ACC112 (cell line): ENCODE results near the gene TBX10.

Experiments used
- H2AFZ ChIP-seq: fragments of 200-600 bp; sonication (generic); one replicate; pipeline ENCODE4 v1.6.0; 2017; ENCODE audit warnings: antibody characterized with exemption, low read length; ENCODE audit not compliant: unreplicated experiment
- H3K27ac ChIP-seq: fragments of 200-600 bp; sonication (generic); 2 replicates; pipeline ENCODE4 v1.5.1; 2014; ENCODE audit warnings: low read depth, mild to moderate bottlenecking, antibody characterized with exemption, low read length, moderate library complexity
- H3K27me3 ChIP-seq: fragments of 200-600 bp; sonication (generic); 2 replicates; pipeline ENCODE4 v1.6.1; 2014; ENCODE audit warnings: mild to moderate bottlenecking, antibody characterized with exemption, low read length, moderate library complexity, mixed read lengths; ENCODE audit not compliant: insufficient read depth
- H3K36me3 ChIP-seq: fragments of 200-600 bp; sonication (generic); 2 replicates; pipeline ENCODE4 v1.6.1; 2016; ENCODE audit warnings: mild to moderate bottlenecking, antibody characterized with exemption, low read length, moderate library complexity, mixed read lengths; ENCODE audit not compliant: insufficient read depth
- H3K4me1 ChIP-seq: fragments of 200-600 bp; sonication (generic); one replicate; pipeline ENCODE4 v1.6.1; 2016; ENCODE audit warnings: low read length, mixed read lengths; ENCODE audit not compliant: insufficient read depth, unreplicated experiment, control insufficient read depth
- H3K4me3 ChIP-seq: fragments of 200-600 bp; sonication (generic); 2 replicates; pipeline ENCODE4 v1.5.1; 2014; ENCODE audit warnings: mild to moderate bottlenecking, low read depth, low read length
- H3K79me2 ChIP-seq: fragments of 200-600 bp; sonication (generic); one replicate; pipeline ENCODE4 v1.6.0; 2016; ENCODE audit warnings: low read length; ENCODE audit not compliant: control insufficient read depth, unreplicated experiment, insufficient read depth

Gene TBX10

DNA sequence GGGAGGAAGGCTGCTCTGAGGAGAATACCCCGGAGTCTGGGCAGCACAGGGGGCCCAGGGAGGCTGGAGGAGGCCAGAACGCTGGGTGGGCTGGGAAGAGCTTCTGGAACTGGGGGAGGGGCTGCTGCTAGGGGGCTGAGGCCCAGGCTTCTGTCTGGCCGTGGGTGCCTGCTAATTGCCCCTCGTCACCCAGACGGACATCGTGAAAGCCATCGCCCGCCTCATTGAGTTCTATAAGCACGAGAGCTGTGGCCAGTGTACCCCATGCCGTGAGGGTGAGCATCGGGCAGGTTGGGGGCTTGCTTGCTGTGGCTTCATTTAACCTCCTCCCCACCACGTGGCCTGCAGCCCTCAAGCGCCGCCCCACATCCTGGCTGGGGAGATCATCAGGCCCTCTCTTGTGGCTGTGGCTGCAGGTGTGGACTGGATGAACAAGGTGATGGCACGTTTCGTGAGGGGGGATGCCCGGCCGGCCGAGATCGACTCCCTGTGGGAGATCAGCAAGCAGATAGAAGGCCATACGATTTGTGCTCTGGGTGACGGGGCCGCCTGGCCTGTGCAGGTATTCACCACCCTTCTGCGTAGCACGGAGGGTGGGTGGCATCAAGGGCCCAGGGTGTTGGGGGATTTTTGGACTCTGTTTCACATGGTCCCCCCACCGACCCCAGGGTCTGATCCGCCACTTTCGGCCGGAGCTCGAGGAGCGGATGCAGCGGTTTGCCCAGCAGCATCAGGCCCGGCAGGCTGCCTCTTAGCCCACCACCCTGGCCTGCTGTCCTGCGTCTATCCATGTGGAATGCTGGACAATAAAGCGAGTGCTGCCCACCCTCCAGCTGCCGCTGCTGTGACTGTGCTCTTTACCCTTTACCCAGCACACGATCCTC lies 27.6 kb downstream of the TBX10 start:
- H3K36me3 ChIP-seq, result peaks cover 8% of the 10 kb centered on the region; the same call in 1 of the 2 replicates
- H3K27me3 ChIP-seq, result peaks cover 14% of the 10 kb centered on the region; the same call in 1 of the 2 replicates
- H2AFZ ChIP-seq, result no peak overlapping the region
- H3K27ac ChIP-seq, result no peak overlapping the region
- H3K4me1 ChIP-seq, result peaks cover 8% of the 10 kb centered on the region
- no peak overlapping the region for H3K4me3 ChIP-seq
- H3K79me2 ChIP-seq, result peaks cover 14% of the 10 kb centered on the region

DNA sequence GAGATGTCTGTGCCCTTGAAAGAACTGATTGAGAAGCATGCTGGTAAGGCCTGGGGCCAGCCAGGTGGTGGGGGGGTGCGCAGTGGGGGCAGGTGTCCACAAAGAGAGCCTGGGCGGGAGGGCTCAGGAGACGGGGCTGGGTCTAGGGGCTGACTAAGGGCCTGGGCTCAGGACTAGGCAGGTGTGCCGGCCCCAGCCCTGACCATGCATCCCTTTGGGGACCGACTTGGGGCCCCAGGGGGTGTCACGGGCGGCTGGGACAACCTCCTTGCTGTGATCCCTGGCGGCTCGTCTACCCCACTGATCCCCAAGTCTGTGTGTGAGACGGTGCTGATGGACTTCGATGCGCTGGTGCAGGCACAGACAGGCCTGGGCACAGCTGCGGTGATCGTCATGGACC lies 28.4 kb downstream of the TBX10 start:
- H2AFZ ChIP-seq, result no peak overlapping the region
- H3K36me3 ChIP-seq, result peaks cover 8% of the 10 kb centered on the region; the same call in 1 of the 2 replicates
- no peak overlapping the region for H3K27ac ChIP-seq
- peaks cover 8% of the 10 kb centered on the region for H3K4me1 ChIP-seq
- H3K79me2 ChIP-seq, result peaks cover 16% of the 10 kb centered on the region
- H3K4me3 ChIP-seq, result no peak overlapping the region
- H3K27me3 ChIP-seq, result peaks cover 6% of the 10 kb centered on the region; the same call in 1 of the 2 replicates

DNA sequence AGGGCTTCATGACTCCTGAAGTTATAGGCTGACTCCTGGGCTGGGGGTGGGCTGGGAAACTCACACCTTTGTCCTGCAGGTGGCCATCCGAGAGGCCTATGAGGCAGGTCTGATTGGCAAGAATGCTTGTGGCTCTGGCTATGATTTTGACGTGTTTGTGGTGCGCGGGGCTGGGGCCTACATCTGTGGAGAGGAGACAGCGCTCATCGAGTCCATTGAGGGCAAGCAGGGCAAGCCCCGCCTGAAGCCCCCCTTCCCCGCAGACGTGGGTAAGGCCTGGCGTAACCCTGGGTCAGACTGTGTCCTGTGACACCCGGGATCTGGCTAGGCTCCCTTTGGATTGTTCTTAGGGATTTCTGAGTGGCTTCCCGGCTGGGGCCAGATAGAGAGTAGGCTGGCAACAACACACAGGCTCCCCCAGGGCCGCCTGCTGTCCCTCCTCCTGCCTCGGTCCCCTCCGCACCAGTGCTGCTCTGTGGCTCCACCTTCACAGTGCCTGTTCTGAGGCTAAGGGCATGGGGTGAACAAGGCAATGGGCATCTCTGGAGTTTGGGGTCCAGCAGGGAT lies 29.2 kb downstream of the TBX10 start:
- no peaks in the 10 kb centered on the region for H3K27me3 ChIP-seq
- H3K4me3 ChIP-seq, result no peak overlapping the region
- H3K27ac ChIP-seq, result no peak overlapping the region
- peaks cover 16% of the 10 kb centered on the region for H3K79me2 ChIP-seq
- H3K4me1 ChIP-seq, result peaks cover 8% of the 10 kb centered on the region
- H2AFZ ChIP-seq, result no peak overlapping the region
- H3K36me3 ChIP-seq, result peaks cover 8% of the 10 kb centered on the region; the same call in 1 of the 2 replicates

DNA sequence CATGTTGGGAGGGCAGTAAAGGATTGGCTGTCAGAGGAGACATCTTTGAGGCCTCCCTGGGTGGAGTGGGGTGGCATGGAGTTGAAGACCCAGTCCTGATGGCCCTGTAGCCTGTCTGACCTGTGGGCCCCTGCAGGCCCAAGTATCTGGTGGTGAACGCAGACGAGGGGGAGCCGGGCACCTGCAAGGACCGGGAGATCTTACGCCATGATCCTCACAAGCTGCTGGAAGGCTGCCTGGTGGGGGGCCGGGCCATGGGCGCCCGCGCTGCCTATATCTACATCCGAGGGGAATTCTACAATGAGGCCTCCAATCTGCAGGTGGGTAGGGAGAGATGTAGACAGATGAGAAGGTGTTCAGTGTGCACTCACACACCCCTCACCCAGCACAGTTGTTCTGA lies 30.2 kb downstream of the TBX10 start:
- Histone ChIP-seq H2AFZ (no peak overlapping the region), H3K36me3 (peaks cover 8% of the 10 kb centered on the region; the same call in 1 of the 2 replicates), H3K4me3 (no peak overlapping the region), H3K79me2 (peaks cover 16% of the 10 kb centered on the region), H3K27me3 (no peaks in the 10 kb centered on the region), H3K4me1 (peaks cover 8% of the 10 kb centered on the region), H3K27ac (no peak overlapping the region)

DNA sequence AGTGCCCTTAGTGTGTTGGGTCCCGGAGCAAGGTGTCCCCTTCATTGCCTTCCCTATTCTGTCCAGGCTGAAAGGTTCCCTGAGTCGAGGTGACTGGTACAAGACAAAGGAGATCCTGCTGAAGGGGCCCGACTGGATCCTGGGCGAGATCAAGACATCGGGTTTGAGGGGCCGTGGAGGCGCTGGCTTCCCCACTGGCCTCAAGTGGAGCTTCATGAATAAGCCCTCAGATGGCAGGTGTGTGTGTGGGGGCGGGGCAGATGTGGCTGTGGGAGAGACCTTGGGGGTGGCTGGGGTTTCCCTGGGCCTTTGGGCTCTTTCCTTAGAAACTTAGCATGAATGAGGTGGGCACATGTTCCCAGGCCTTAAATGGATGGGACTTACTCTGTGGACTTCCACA lies 31.1 kb downstream of the TBX10 start:
- H3K27me3 ChIP-seq, result no peaks in the 10 kb centered on the region
- no peak overlapping the region; the same call in 1 of the 2 replicates for H3K4me3 ChIP-seq
- no peak overlapping the region for H2AFZ ChIP-seq
- H3K27ac ChIP-seq, result no peak overlapping the region
- peaks cover 8% of the 10 kb centered on the region for H3K4me1 ChIP-seq
- H3K36me3 ChIP-seq, result peaks cover 8% of the 10 kb centered on the region; the same call in 1 of the 2 replicates
- peaks cover 16% of the 10 kb centered on the region for H3K79me2 ChIP-seq

DNA sequence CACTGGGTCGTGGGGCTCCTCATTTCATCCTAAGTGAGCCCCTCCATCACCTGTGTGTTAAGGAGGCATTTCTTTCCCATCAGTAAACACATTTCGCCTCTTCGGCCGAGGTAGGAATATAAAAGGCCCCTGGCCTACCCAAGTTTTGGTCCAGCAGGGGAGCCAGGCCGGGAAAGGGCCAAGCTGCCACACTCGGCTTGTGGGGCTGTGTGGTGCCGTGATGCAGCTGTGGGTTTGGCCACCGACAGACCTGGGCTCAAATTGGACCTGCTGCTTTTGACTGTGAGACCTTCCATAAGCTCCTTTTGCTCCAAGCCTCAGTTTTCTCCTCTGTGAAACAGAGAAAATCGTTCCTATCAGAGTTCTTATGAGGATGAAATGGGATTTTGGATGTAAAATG lies 32.1 kb downstream of the TBX10 start:
- peak overlapping the region; percentile 94 for H3K4me3 ChIP-seq
- peaks cover 8% of the 10 kb centered on the region for H3K4me1 ChIP-seq
- H2AFZ ChIP-seq, result peak overlapping the region; percentile 62
- peaks cover 8% of the 10 kb centered on the region; the same call in 1 of the 2 replicates for H3K36me3 ChIP-seq
- H3K27me3 ChIP-seq, result peaks cover 6% of the 10 kb centered on the region; the same call in 1 of the 2 replicates
- H3K27ac ChIP-seq, result no peak overlapping the region
- peaks cover 16% of the 10 kb centered on the region for H3K79me2 ChIP-seq

DNA sequence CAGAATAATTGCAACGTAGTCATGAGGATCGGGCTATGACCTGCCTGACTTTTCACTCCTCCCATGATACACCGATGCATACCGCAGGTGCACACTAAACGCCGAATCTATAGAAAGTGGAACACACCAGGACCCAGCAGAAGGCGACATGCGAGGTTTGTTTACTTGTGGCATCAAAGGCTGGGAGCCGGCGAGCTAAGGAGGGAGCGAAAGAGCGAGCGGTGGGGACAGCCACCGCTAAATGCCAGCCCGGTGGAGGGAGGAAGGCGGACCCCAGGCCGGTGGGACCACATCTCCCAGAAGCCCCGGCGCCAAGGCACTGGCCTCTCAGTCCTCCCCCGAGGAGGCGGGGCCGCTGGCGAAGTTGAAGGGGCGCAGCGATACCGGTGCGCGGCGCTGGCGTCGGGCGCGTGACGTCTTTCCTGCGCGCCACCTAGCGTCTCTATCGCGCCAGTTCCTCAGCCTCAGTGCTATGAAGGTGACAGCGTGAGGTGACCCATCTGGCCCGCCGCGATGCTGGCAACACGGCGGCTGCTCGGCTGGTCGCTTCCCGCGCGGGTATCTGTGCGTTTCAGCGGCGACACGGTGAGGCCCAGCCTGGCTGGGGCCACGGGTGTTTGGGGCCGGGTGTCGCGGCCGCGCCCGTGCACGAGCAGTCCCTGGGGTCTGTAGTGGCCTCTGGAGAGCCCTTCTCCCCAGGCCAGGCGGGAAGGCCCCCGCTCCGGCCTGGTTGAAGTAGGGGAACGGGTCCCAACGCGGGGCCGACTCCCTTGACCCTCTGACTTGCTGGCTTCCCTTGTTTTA lies 32.9 kb downstream of the TBX10 start, which contains the start of gene NDUFV1:
Gene NDUFV1, plus strand, starts transcription at position 445 of the 804 bp plus-strand sequence. Its CDS starts 69 bp downstream, at position 514.
- H3K36me3 ChIP-seq, result peaks cover 8% of the 10 kb centered on the region; the same call in 1 of the 2 replicates
- 0 out of 2 replicates have a peak within 1 kb of the TSS, but pooled peaks have one; percentile 14 for H3K27ac ChIP-seq
- H2AFZ ChIP-seq, result peak within 1 kb of the TSS; percentile 94
- peak within 1 kb of the TSS; percentile 94 for H3K4me3 ChIP-seq
- peaks cover 16% of the 10 kb centered on the region for H3K79me2 ChIP-seq
- peaks cover 7% of the 10 kb centered on the region; the same call in 1 of the 2 replicates for H3K27me3 ChIP-seq
- H3K4me1 ChIP-seq, result peaks cover 8% of the 10 kb centered on the region

DNA sequence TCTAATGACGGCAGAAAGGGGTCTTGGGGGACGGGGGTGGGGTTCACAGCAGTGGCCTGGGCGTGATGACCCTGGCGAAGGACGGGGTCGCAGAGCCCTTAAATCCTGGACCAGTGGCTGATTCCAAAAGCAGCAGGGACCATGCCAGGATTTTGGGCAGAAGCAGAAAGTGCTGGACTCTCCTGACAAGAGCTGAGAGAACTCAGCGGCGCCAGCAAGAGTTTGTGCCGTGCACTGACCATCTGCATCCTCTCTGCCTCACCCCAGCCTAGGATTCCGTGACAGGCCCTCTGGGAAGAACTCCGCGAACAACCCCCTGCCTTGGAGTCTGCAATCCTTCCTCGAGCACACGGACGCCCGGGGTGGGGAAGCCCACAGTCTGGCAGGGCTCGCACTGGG lies 33.5 kb downstream of the TBX10 start:
- Histone ChIP-seq H3K4me3 (peak overlapping the region; percentile 94), H3K4me1 (peaks cover 8% of the 10 kb centered on the region), H3K36me3 (peaks cover 8% of the 10 kb centered on the region; the same call in 1 of the 2 replicates), H3K27me3 (peaks cover 7% of the 10 kb centered on the region; the same call in 1 of the 2 replicates), H3K27ac (no peak overlapping the region), H2AFZ (peak overlapping the region; percentile 94), H3K79me2 (peaks cover 16% of the 10 kb centered on the region)

DNA sequence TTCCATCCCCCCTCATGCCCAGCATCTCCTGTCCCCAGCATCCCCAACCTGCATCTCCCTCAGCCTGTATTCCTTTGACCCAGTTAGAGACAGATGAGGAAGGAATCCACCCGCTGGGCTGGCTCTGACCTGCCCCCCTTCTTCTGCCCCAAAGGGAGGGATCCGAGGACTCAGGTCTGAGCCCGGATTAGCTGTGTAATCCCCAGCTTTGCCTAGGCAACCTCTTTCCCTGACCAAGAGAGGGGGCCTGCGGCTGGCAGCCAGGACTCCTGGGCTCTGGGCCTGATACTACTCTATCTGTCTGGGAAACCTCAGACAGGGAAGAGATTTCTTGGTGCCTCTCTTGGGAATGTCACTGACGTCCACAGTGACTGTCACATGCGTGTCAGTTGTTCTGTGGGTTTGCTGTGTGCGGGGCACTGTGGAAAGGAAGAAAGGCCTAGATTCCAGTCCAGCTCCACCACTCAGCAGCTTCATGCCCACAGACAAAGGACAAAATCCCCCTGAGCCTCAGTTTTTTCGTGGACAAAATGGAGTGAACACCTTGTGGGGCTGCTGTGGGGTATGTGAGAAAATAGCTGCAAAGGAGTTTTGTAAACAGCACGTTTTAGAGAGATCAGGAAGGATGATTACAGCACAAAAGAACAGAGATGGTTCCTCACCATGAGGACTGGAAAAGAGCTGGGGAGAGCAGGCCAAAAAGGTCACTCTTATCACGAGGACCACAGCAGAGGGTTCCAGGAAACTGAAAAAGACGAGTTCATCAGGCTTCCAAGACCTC lies 34.1 kb downstream of the TBX10 start:
- Histone ChIP-seq H3K79me2 (peaks cover 16% of the 10 kb centered on the region), H3K4me1 (peaks cover 8% of the 10 kb centered on the region), H2AFZ (peak overlapping the region; percentile 41), H3K27me3 (peaks cover 12% of the 10 kb centered on the region), H3K27ac (no peak overlapping the region), H3K36me3 (peaks cover 8% of the 10 kb centered on the region; the same call in 1 of the 2 replicates), H3K4me3 (no peak overlapping the region; the same call in 1 of the 2 replicates)
